Measurements from ENCODE around the gene ENAH. TPM values are rescaled to one million over a fixed set of nuclear protein-coding genes. Genes with fewer than 3 reads are reported as not detected.
A peak's percentile ranks its signal among the peaks of the same experiment; 100 is the strongest.

Gene ENAH
- total RNA-seq, 4 donors from 2014 or later, result 158 to 295 (median 225) TPM

- no peaks in the 10 kb centered on the region for H3K27me3 ChIP-seq
- TF ChIP-seq EP300 (IDR thresholded peaks at IDR 0.05) (no peak), POLR2AphosphoS5 (IDR thresholded peaks at IDR 0.05) (no peak), POLR2A (IDR thresholded peaks at IDR 0.05) (no peak), CTCF (IDR thresholded peaks at IDR 0.05) (no peak)
- H3K36me3 ChIP-seq, result peaks cover 0 to 2% of the 10 kb centered on the region in 2 donors
- H3K27ac ChIP-seq, result no peak overlapping the region
- peaks cover 0 to 9% (median 0%) of the 10 kb centered on the region in 3 donors for H3K9me3 ChIP-seq
- peaks cover 0 to 12% (median 0%) of the 10 kb centered on the region in 3 donors for H3K4me1 ChIP-seq
- no peak overlapping the region for H3K4me3 ChIP-seq
- ATAC-seq, result no peak
- 72 to 85% methylated on average over 4 of the region's 4 CpGs for WGBS, 2 donors (ENCODE audit: low coverage in 1 of 2)
These were observed 97.1 kb downstream of the ENAH start for GRCh38 chr1:225555821-225556220.

- H3K4me1 ChIP-seq, result peaks cover 0 to 12% (median 0%) of the 10 kb centered on the region in 3 donors
- H3K27ac ChIP-seq, result no peak overlapping the region
- H3K4me3 ChIP-seq, result no peak overlapping the region
- H3K27me3 ChIP-seq, result no peaks in the 10 kb centered on the region
- TF ChIP-seq EP300 (IDR thresholded peaks at IDR 0.05) (no peak), POLR2A (IDR thresholded peaks at IDR 0.05) (no peak), CTCF (IDR thresholded peaks at IDR 0.05) (peak; percentile 35 to 68 (median 54)), POLR2AphosphoS5 (IDR thresholded peaks at IDR 0.05) (no peak)
- H3K36me3 ChIP-seq, result no peaks in the 10 kb centered on the region
- WGBS, 2 donors (ENCODE audit: low coverage in 1 of 2), result 21 to 33% methylated on average over 2 of the region's 2 CpGs
- H3K9me3 ChIP-seq, result peaks cover 0 to 9% (median 0%) of the 10 kb centered on the region in 3 donors
- ATAC-seq, result no peak
These were observed 98.6 kb downstream of the ENAH start for GRCh38 chr1:225554216-225554812.

- no peaks in the 10 kb centered on the region for H3K27me3 ChIP-seq
- H3K9me3 ChIP-seq, result no peaks in the 10 kb centered on the region
- peaks cover 0 to 25% (median 0%) of the 10 kb centered on the region in 3 donors for H3K4me1 ChIP-seq
- no peaks in the 10 kb centered on the region for H3K36me3 ChIP-seq
- TF ChIP-seq CTCF (IDR thresholded peaks at IDR 0.05), result no peak
- no peak for TF ChIP-seq POLR2AphosphoS5 (IDR thresholded peaks at IDR 0.05)
- TF ChIP-seq EP300 (IDR thresholded peaks at IDR 0.05), result no peak
- no peak for TF ChIP-seq POLR2A (IDR thresholded peaks at IDR 0.05)
- ATAC-seq, result no peak
- H3K27ac ChIP-seq, result no peak overlapping the region
- H3K4me3 ChIP-seq, result no peak overlapping the region
- WGBS, 2 donors (ENCODE audit: low coverage in 1 of 2), result 88 to 91% methylated on average over 2 of the region's 2 CpGs
These were observed 103.1 kb downstream of the ENAH start for GRCh38 chr1:225549821-225550220.

- no peak for TF ChIP-seq POLR2AphosphoS5 (IDR thresholded peaks at IDR 0.05)
- Histone ChIP-seq H3K27ac (no peak overlapping the region), H3K4me3 (no peak overlapping the region), H3K4me1 (peaks cover 0 to 33% (median 0%) of the 10 kb centered on the region in 3 donors), H3K9me3 (no peaks in the 10 kb centered on the region), H3K36me3 (no peaks in the 10 kb centered on the region), H3K27me3 (no peaks in the 10 kb centered on the region)
- 61 to 64% methylated on average over 3 to 4 of the region's 4 CpGs for WGBS, 2 donors (ENCODE audit: low coverage in 1 of 2)
- no peak for ATAC-seq
These were observed 104.6 kb downstream of the ENAH start for GRCh38 chr1:225548140-225548857.

- Histone ChIP-seq H3K4me3 (no peak overlapping the region), H3K9me3 (no peaks in the 10 kb centered on the region), H3K36me3 (no peaks in the 10 kb centered on the region), H3K27me3 (no peaks in the 10 kb centered on the region), H3K27ac (no peak overlapping the region), H3K4me1 (peaks cover 0 to 41% (median 0%) of the 10 kb centered on the region in 3 donors)
- WGBS, 2 donors (ENCODE audit: low coverage in 1 of 2), result 64 to 70% methylated on average over 2 of the region's 2 CpGs
- no peak for ATAC-seq
- no peak for TF ChIP-seq POLR2AphosphoS5 (IDR thresholded peaks at IDR 0.05)
These were observed 107.3 kb downstream of the ENAH start for GRCh38 chr1:225545649-225546048.

- no peak for ATAC-seq
- 63 to 67% methylated on average over 1 of the region's 1 CpG for WGBS, 2 donors (ENCODE audit: low coverage in 1 of 2)
- TF ChIP-seq EP300 (IDR thresholded peaks at IDR 0.05), result no peak
- Histone ChIP-seq H3K9me3 (no peaks in the 10 kb centered on the region), H3K4me1 (peaks cover 0 to 49% (median 0%) of the 10 kb centered on the region in 3 donors), H3K4me3 (no peak overlapping the region), H3K36me3 (no peaks in the 10 kb centered on the region), H3K27ac (no peak overlapping the region), H3K27me3 (no peaks in the 10 kb centered on the region)
These were observed 108.0 kb downstream of the ENAH start for GRCh38 chr1:225544924-225545323.

All from gastroesophageal sphincter (tissue), 4 donors.